ENCODE data around the gene RAPSN.

The RAPSN gene

DNA sequence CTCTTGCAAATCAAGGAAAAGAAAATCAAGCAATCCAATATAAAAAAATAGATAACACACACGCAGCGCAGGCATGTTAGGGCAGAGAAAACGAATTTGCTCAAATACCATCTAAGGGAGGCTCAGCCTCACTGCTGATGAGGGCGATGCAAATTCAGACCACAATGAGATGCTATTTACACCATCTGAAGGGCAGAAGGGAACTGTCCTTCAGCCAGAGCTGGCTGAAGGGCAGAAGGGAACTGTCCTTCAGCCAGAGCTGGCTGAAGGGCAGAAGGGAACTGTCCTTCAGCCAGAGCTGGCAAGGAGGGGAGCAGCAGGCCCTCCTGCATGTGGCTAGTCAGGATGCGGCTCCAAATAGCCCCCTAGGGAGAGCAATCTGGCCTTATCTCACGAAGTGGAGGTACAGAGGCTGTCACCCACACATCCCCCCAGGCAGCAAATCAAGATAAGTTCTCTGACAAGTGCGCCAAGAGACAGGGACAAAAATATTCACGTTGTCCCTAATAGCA, 48.1 kb downstream of the RAPSN start:
- peaks cover 32% of the 10 kb centered on the region for H3K4me1 Mint-ChIP-seq
- no peaks in the 10 kb centered on the region for H3K36me3 Mint-ChIP-seq
- H3K27ac Mint-ChIP-seq, result peak overlapping the region; percentile 64
- peak overlapping the region; percentile 79 for H3K4me3 Mint-ChIP-seq
- DNase-seq, result no peak
- no peaks in the 10 kb centered on the region for H3K9me3 Mint-ChIP-seq
- CTCF ChIA-PET, result interaction anchor here (1.3 to 2.0 kb wide), 2 partner anchors 11 to 27 kb away, joined by 7 to 8 read pairs; no protein-coding TSS in a partner anchor
- H3K27me3 Mint-ChIP-seq, result peaks cover 8% of the 10 kb centered on the region

DNA sequence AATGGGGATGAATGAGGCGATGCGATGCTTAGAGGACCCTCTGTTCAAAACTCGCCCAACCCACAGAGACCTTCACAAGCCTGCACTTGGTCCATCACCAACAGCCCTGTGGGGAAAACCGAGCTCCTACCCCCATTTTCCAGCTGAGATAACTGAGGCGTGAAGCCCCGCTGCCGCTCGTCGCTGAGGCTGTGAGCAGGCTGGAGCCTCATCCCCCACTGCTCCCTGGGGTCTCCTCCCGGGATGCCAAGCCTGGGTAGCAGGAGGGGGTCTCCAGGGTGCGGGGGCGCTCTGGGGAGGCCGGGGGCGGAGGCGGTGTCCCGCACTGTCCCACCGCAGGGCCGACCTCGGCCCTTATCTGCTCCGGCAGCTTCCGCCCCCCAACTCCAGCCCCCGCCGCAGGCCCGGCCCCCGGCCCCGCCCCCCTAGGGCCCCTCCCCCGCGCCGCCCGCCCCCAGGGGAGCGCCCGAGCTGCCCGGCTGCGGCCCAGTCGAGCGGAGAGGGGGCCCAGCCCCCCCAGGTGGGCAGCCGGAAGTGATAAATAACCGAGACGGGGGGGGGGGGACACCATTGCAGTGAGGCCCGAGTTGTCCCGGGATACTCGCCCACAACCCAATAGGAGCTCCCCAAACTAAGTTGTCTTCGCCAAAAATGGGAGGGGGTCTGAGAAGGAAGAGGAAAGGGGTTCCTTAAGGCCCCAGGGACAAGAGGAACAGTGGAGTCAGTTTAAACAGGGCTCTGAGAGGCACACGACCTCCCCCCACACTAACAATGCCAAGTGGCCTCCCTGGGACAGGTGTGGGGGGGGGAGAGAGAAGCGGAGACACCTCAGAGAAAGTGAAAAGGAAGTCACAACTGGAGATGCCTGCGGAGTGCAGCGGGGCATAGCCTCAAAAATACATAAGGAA, 48.8 kb downstream of the RAPSN start:
- DNase-seq, result peak; percentile 57
- CTCF ChIA-PET, result interaction anchor here (0.5 to 2.4 kb wide), 6 partner anchors 8 to 74 kb away, joined by 3 to 11 read pairs (median 3); partner anchors contain the start of gene SLC39A13
- peak overlapping the region; percentile 64 for H3K27ac Mint-ChIP-seq
- H3K27me3 Mint-ChIP-seq, result peaks cover 8% of the 10 kb centered on the region
- H3K9me3 Mint-ChIP-seq, result no peaks in the 10 kb centered on the region
- no peaks in the 10 kb centered on the region for H3K36me3 Mint-ChIP-seq
- peaks cover 36% of the 10 kb centered on the region for H3K4me1 Mint-ChIP-seq
- peak overlapping the region; percentile 79 for H3K4me3 Mint-ChIP-seq

DNA sequence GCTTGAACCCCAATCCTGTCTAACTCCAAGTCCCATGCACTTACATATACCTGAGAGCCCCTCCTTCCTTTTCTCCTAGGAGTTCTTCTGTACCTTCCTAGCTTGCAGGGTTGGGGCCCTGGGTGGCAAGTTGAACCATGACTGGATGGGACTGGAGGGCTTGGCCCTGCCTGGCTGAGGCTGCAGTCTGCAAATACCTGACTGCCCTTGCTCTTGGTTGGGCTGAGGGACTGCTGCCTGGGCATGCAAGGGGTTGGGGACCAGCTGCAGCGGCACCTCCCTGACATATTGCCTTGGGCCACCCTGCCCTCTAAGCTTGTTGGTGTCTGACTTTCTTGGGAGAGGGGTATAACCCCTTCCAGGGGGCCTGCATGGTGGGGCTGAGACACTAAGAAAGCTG, 50.4 kb downstream of the RAPSN start:
- CTCF ChIA-PET, result interaction anchor here (1.9 to 2.4 kb wide), 2 partner anchors 14 to 25 kb away, joined by 7 to 11 read pairs; no protein-coding TSS in a partner anchor

DNA sequence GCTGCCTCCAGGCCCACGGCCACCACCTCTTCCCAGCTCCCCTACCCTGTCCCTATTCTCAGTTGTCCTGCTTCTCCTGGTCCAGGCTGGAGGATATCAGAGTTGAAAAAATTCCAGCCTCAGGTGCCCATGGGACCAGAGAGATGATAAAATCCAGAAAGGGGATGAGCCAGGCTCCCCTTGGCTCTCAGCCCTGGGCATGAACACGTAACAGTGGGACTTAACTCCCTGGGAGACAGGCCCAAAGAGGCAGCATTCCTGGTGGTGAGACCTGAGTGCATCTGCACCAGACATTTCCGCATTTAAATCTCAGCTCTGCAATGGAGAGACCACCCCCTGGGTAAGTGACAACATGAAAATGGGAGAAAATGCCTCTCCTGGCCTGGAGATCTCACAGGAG, 50.9 kb downstream of the RAPSN start:
- CTCF ChIA-PET, result interaction anchor here (1.9 to 2.4 kb wide), 2 partner anchors 14 to 24 kb away, joined by 7 to 11 read pairs; no protein-coding TSS in a partner anchor
- no peak for DNase-seq
- Mint-ChIP-seq H3K4me1 (peaks cover 53% of the 10 kb centered on the region), H3K27me3 (peaks cover under 1% of the 10 kb centered on the region), H3K27ac (no peak overlapping the region), H3K4me3 (no peak overlapping the region), H3K9me3 (no peaks in the 10 kb centered on the region), H3K36me3 (no peaks in the 10 kb centered on the region)

More for the DNA sequence above, 50.4 kb downstream of the RAPSN start:
- H3K4me1 Mint-ChIP-seq, result peaks cover 49% of the 10 kb centered on the region
- H3K27ac Mint-ChIP-seq, result no peak overlapping the region
- no peak for DNase-seq
- H3K27me3 Mint-ChIP-seq, result peaks cover 6% of the 10 kb centered on the region
- no peaks in the 10 kb centered on the region for H3K36me3 Mint-ChIP-seq
- H3K9me3 Mint-ChIP-seq, result no peaks in the 10 kb centered on the region
- H3K4me3 Mint-ChIP-seq, result no peak overlapping the region

DNA sequence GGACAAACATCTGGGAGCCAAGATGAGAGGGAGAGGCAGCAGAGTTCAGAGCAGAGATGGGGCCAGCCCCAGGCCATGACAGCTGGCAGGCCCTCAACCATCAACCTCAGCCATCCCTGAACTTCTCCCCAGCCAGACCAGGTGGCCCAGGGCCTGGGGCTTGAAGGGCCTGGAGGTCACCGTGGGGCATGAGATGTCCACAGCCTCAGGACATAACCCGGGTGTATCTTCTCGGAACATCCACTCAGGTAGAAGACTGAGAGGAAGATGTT, 53.0 kb downstream of the RAPSN start:
- Mint-ChIP-seq H3K27me3 (no peaks in the 10 kb centered on the region), H3K27ac (peak overlapping the region; percentile 94), H3K4me1 (peaks cover 59% of the 10 kb centered on the region), H3K4me3 (no peak overlapping the region), H3K9me3 (no peaks in the 10 kb centered on the region), H3K36me3 (no peaks in the 10 kb centered on the region)
- no peak for DNase-seq
- CTCF ChIA-PET, result interaction anchor here (0.5 kb wide), 1 partner anchor 130 kb away, joined by 3 read pairs; no protein-coding TSS in a partner anchor

DNA sequence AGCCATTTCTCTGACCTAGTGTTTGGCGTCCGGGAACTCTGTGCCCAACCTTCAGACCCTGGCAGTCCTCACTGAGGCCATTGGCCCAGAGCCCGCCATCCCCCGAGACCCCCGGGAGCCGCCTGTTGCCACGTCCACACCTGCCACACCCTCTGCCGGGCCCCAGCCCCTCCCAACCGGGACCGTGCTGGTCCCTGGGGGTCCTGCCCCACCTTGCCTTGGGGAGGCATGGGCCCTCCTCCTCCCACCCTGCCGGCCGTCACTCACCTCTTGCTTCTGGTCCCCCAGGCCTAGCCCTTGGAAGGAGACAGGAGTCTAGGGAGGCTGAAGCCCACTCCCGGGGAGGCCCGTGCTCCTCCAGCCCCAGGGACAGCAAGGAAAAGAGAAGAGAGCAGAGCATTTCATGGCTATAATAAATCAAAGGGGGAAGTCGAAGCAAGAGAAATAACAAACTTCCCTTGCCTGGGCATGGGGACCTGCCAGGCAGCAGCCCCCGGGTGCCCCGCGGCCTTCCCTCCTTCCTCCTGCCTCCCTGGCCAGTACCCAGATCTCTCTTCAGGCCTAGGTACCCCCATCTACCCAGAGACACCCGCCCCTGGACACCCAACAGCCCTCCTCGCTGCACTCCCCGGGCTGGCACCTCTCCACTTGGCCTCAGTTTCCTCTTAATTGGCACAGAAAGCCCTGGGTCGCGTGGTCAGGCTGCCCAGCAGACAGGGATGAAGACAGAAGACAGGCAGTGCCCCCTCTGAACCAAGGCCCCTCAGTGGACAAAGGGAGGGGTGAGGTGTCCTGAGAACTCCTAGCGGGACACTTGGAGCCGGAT, 53.5 kb downstream of the RAPSN start:
- Mint-ChIP-seq H3K27me3 (no peaks in the 10 kb centered on the region), H3K4me1 (peaks cover 53% of the 10 kb centered on the region), H3K9me3 (no peaks in the 10 kb centered on the region), H3K27ac (peak overlapping the region; percentile 94), H3K36me3 (no peaks in the 10 kb centered on the region), H3K4me3 (peak overlapping the region; percentile 31)
- CTCF ChIA-PET, result interaction anchor here (1.0 kb wide), 1 partner anchor 21 kb away, joined by 4 read pairs; no protein-coding TSS in a partner anchor
- no peak for DNase-seq

DNA sequence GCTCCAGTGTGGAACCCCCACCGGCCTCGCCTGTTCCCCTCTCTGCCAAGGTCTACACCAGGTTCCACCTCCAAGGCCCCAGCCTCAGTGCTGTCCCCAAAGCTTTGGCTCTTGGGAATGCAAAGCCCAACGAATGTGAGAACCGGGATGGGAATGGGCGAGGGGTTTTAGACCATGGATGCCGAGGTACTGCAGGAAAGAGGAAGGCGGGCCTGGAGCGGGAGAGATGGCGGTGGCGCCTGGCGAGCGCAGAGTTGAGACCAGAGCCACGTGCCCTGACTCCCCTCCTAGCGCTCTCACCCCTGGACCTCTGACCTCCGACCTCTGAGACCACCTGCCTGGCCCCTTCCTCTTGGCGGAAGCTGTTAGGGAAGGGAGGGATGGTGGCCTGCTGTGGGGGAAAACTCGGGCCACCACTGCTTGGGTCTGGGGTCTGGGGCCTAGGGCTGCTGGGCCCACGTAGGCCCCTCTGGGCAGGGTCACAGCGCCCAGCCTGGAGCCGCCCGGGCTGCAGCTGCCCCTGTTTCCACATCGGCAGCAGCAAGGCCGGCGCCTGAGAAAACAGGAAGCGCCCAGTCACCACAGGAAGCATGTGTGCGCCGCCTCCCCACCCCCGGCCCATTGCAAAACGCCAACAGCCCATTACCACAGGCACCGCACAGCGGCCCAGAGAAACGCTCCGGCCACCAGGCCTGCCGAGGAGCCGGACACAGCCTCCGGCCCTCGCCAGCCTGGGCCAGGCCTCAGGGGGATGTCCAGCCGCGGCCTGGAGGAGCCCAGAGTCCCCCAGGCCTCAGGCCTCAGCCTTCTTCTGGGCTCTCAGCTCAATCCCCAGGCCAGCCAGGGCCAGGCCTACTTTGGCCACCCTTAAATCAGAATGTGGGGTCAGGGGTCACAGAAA, 54.4 kb downstream of the RAPSN start:
- Mint-ChIP-seq H3K9me3 (no peaks in the 10 kb centered on the region), H3K27me3 (peaks cover 3% of the 10 kb centered on the region), H3K27ac (peak overlapping the region; percentile 94), H3K4me1 (peaks cover 56% of the 10 kb centered on the region), H3K36me3 (no peaks in the 10 kb centered on the region), H3K4me3 (peak overlapping the region; percentile 35)
- CTCF ChIA-PET, result interaction anchor here (1.0 to 1.1 kb wide), 2 partner anchors 17 to 20 kb away, joined by 4 read pairs; no protein-coding TSS in a partner anchor
- peak; percentile 72 for DNase-seq

DNA sequence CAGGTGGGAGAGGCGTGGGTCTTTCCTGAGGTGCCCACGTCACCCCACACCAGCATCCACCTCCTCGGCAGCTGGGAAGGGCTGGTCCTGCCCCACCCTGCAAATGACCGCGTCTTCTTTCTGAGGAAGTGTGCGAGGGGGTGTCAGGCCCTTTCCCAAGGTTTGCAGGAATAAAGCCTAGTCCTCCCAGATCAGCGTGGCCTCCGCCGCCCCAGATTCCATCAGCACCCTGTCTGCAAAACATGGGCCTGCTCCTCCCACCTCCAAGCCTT, 55.0 kb downstream of the RAPSN start:
- no peaks in the 10 kb centered on the region for H3K36me3 Mint-ChIP-seq
- H3K4me1 Mint-ChIP-seq, result peaks cover 58% of the 10 kb centered on the region
- peaks cover 7% of the 10 kb centered on the region for H3K27me3 Mint-ChIP-seq
- DNase-seq, result no peak
- H3K9me3 Mint-ChIP-seq, result no peaks in the 10 kb centered on the region
- H3K4me3 Mint-ChIP-seq, result no peak overlapping the region
- CTCF ChIA-PET, result interaction anchor here (1.1 kb wide), 1 partner anchor 18 kb away, joined by 4 read pairs; no protein-coding TSS in a partner anchor
- peak overlapping the region; percentile 94 for H3K27ac Mint-ChIP-seq

DNA sequence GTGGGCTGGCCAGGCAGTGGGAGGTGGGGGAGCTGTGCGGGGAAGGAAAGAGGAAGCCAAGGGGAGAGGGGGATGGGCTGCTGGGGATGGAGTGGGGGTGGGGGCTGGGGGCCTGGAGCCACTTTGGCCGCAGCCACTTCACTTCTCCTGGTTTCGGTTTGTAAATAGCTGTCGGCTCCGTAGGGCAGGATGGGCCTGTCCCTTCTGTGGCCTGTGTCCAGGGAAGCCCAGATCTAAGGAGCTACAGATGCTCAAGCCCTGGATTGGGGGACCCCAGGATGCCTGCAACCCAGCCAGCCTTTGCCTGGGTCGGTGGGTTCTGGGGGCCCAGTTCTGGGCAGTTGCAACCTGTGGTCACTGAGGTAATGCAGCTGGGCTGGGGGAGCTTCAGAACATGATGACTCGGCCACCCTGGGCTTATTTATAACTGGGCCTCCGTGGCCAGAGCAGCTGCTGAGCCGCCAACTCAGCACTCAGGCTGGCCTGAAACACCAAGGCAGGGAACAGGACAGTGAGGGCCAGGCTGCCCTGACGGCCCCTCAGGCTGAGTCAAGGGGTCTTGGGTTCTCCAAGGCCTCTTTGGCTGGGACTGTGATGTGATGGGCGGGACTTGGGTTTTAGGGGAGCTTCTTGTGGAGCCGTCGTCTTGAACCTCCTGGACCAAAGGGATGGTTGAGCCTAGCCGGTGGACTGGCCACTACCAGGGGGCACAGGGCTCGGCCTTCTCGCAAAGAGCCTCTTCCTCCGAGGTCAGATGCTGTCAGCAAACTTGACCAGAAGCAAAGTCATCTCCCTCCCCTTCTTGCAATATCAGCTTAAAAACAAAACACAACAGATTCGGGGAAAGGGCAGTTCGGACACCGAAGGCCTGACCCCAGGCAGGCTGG, 55.5 kb downstream of the RAPSN start:
- Mint-ChIP-seq H3K27ac (peak overlapping the region; percentile 94), H3K36me3 (no peaks in the 10 kb centered on the region), H3K27me3 (peaks cover 7% of the 10 kb centered on the region), H3K4me1 (peaks cover 64% of the 10 kb centered on the region), H3K9me3 (no peaks in the 10 kb centered on the region), H3K4me3 (no peak overlapping the region)
- CTCF ChIA-PET, result interaction anchor here (0.7 to 2.9 kb wide), 4 partner anchors 13 to 92 kb away, joined by 3 to 20 read pairs (median 4); no protein-coding TSS in a partner anchor
- no peak for DNase-seq

DNA sequence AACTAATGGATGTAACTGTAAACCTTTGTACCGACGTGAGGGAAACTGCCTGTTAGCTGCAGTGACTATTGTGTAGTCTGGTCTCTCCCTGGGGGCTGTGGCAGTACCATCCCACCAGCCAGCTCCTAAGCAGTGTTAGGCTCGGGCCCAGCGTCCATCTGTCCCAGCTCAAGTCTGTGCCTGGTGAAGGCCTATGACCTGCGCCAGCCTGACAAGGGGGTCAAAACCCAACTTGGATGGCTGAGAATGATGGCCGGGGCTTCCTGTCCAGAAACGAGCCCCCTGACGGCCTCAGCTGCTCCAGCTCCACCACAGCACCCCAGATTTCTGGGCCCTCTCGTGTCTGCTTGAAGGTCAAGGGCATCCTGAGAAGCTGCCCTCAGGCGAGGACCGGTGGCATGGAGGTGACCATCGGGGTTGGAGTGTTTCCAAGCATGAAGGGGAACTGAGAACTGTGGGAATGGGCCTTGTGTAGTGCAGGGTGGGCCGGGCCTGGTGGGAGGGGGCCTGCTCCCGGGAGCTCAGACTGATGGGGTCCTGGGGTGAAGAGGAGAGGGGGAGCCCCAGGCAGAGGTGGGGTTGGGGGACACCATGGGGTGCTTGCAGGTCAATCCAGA, 56.3 kb downstream of the RAPSN start:
- Mint-ChIP-seq H3K4me3 (no peak overlapping the region), H3K27ac (no peak overlapping the region), H3K27me3 (peaks cover 7% of the 10 kb centered on the region), H3K36me3 (no peaks in the 10 kb centered on the region), H3K9me3 (no peaks in the 10 kb centered on the region), H3K4me1 (peaks cover 62% of the 10 kb centered on the region)
- CTCF ChIA-PET, result interaction anchor here (0.5 to 2.9 kb wide), 4 partner anchors 12 to 91 kb away, joined by 3 to 20 read pairs (median 3); no protein-coding TSS in a partner anchor
- no peak for DNase-seq

DNA sequence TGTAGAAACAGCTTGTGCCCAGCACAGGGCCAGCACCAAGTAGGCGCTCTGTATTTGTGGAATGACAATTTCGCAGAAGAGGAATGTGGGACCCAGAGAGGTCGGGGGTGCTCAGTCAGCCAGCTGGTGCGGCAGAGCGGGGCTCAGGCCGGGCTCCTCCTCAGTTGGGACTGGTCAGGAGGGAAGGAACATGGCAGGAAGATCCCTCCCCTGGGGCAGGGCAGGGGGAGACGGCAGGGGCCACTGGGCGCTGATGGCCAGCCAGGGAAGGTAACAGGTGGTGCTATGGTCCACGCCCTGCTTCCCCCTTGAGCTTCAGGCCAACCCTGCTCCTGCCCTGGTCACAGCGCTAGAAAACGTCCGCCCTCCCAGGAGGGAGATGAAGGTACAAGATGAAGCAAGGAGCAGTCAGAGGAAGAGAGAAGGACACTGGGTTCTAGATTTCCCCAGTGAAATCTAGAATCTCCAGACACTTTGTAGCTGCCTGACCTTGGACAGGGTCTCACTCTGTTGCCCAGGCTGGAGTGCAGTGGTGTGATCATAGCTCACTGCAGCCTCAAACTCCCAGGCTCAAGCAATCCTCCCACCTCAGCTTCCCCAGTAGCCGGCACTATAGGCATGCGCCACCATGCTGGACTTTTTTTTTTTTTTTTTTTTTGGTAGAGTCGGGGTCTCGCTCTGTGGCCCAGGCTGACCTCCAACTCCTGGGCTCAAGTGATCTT, 57.1 kb downstream of the RAPSN start:
- Mint-ChIP-seq H3K4me1 (peaks cover 59% of the 10 kb centered on the region), H3K4me3 (no peak overlapping the region), H3K36me3 (no peaks in the 10 kb centered on the region), H3K9me3 (no peaks in the 10 kb centered on the region), H3K27ac (peak overlapping the region; percentile 49), H3K27me3 (peaks cover 7% of the 10 kb centered on the region)
- CTCF ChIA-PET, result interaction anchor here (0.5 to 2.9 kb wide), 5 partner anchors 13 to 91 kb away, joined by 3 to 20 read pairs (median 3); no protein-coding TSS in a partner anchor
- DNase-seq, result no peak
